Cardiac muscle cell (in vitro differentiated cells and primary cell): ENCODE measurements around the gene DPF3. TPM values are rescaled to one million over a fixed set of nuclear protein-coding genes. Genes with fewer than 3 reads are reported as not detected.

Source experiments
- DNase-seq, 2 donors: peaks; one replicate each; pipeline versions ENCODE4 v3.0.0 to v3.0.0-alpha.2; 2010 to 2017; ENCODE audit warnings: low read depth in 1 of 2, low spot score in 1 of 2
- H3K27ac ChIP-seq: fragments of 200-600 bp; sonication (generic); 2 replicates; pipeline ENCODE4 v1.5.1; 2016
- H3K27me3 ChIP-seq: fragments of 200-600 bp; sonication (generic); 2 replicates; pipeline ENCODE4 v1.6.0; 2016; ENCODE audit warnings: control low read depth
- H3K36me3 ChIP-seq: fragments of 200-600 bp; sonication (generic); 2 replicates; pipeline ENCODE4 v1.5.1; 2016; ENCODE audit warnings: control low read depth
- H3K4me1 ChIP-seq: fragments of 200-600 bp; sonication (generic); 2 replicates; pipeline ENCODE4 v1.8.1; 2017; ENCODE audit warnings: low read depth, mild to moderate bottlenecking, mixed run types
- H3K4me3 ChIP-seq: fragments of 200-600 bp; sonication (generic); 2 replicates; pipeline ENCODE4 v1.5.1; 2016; ENCODE audit warnings: mild to moderate bottlenecking
- H3K9me3 ChIP-seq: fragments of 200-600 bp; sonication (generic); 2 replicates; pipeline ENCODE4 v1.5.1; 2017; ENCODE audit warnings: low read depth, mild to moderate bottlenecking, control low read depth
- CTCF ChIP-seq: IDR thresholded peaks from 2 replicates; pipeline ENCODE4 v1.5.1; 2012; ENCODE audit warnings: low read depth, mild to moderate bottlenecking, low read length
- polyA plus RNA-seq: library from polyadenylated mRNA; unstranded; fragments of >200 nt; fragmentation: Nextera tagmentation; extraction: Ambion mirVana; gene quantifications from 2 replicates; pipeline ENCODE4 v1.2.1, GENCODE V29; 2016
- total RNA-seq: library from RNA; depleted of rRNA; stranded (reverse); fragments of >200 nt; gene quantifications from 2 replicates; pipeline ENCODE4 v1.2.3, GENCODE V29; 2016

DPF3 gene
- total and polyA plus RNA-seq, 2 experiments from 2014 or later = 25.9 to 84.8 TPM

- no peak for TF ChIP-seq CTCF
- Histone ChIP-seq H3K9me3 (no peaks in the 10 kb centered on the region), H3K27me3 (no peaks in the 10 kb centered on the region), H3K4me3 (no peak overlapping the region), H3K4me1 (peaks cover 9% of the 10 kb centered on the region), H3K36me3 (peaks cover 28% of the 10 kb centered on the region), H3K27ac (peak overlapping the region; percentile 25)
- peak in 1 of 2 donors; percentile 29 for DNase-seq
Measured at GRCh38 chr14:72663956-72664650, 229.8 kb downstream of the DPF3 start.

- Histone ChIP-seq H3K9me3 (no peaks in the 10 kb centered on the region), H3K4me3 (no peak overlapping the region), H3K27ac (peak overlapping the region; percentile 9), H3K27me3 (no peaks in the 10 kb centered on the region), H3K4me1 (peaks cover 9% of the 10 kb centered on the region), H3K36me3 (peaks cover 28% of the 10 kb centered on the region)
- no peak for TF ChIP-seq CTCF
- DNase-seq = no peak
Measured at GRCh38 chr14:72663076-72663487, 230.8 kb downstream of the DPF3 start.

GRCh38 chr14:72662214-72662613 is 231.7 kb downstream of the DPF3 start:
- Histone ChIP-seq H3K4me1 (peaks cover 9% of the 10 kb centered on the region), H3K36me3 (peaks cover 28% of the 10 kb centered on the region), H3K27me3 (no peaks in the 10 kb centered on the region), H3K9me3 (no peaks in the 10 kb centered on the region), H3K4me3 (no peak overlapping the region), H3K27ac (peak overlapping the region; percentile 4)
- TF ChIP-seq CTCF = no peak
- DNase-seq = no peak

- no peak overlapping the region for H3K27ac ChIP-seq
- DNase-seq = no peak
- H3K36me3 ChIP-seq = peaks cover 14% of the 10 kb centered on the region
- no peak overlapping the region for H3K4me3 ChIP-seq
- H3K4me1 ChIP-seq = peaks cover 3% of the 10 kb centered on the region
- no peaks in the 10 kb centered on the region for H3K27me3 ChIP-seq
- no peak for TF ChIP-seq CTCF
- no peaks in the 10 kb centered on the region for H3K9me3 ChIP-seq
Measured at GRCh38 chr14:72657214-72657921, 236.5 kb downstream of the DPF3 start.

GRCh38 chr14:72653026-72653425 is 240.9 kb downstream of the DPF3 start:
- Histone ChIP-seq H3K27ac (no peak overlapping the region), H3K27me3 (no peaks in the 10 kb centered on the region), H3K36me3 (no peaks in the 10 kb centered on the region), H3K9me3 (no peaks in the 10 kb centered on the region), H3K4me3 (no peak overlapping the region), H3K4me1 (peaks cover 15% of the 10 kb centered on the region)
- no peak for DNase-seq
- TF ChIP-seq CTCF = no peak
